ENCODE measurements around the gene WBP1L.

The WBP1L gene

DNA sequence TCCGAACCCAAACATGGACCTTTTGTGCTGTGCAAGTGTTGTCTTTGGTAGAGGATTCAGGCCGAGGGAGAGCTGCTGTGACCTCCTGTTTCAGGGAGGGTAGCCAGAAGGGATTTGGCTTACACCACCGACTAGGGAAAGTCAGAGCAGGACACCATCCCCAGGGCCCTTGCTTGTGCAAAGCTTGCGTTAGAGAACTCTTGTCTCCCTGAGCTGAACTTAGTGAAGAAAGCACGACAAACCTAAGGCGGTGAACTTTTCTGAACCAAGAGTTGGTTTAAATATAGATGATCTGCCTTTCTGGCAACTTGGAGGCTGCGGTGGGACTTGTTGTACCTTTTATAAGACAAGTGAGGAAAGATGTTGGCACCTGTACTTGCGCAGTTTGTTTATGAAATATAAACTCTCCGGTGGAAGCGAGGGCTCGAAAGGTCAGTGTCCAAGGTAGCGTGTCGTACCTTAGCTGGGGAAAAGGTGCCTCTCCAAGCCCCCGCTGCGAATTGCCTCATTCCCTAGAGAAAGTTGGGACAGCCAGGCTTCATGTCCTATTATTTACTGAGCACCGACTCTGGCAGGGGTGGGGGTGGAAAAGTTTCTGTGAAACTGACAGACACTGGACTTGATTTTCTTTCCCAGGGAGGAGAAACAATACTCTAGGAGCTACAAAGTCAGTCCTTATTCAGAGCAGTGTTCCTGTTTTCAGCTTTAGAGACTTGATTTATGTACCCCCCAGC, 31.6 kb downstream of the WBP1L start:
- no peak for DNase-seq (ENCODE audit: low read depth in 1 of 2, low spot score in 1 of 2)
- Histone ChIP-seq H3K27ac (replicated peaks) (no peak overlapping the region), H3K4me3 (replicated peaks; ENCODE audit: insufficient read depth, low read length) (no peak overlapping the region), H3K27me3 (ENCODE audit: insufficient read depth, poor library complexity, severe bottlenecking) (no peaks in the 10 kb centered on the region)
- TF ChIP-seq POLR2AphosphoS5 (IDR thresholded peaks at IDR 0.05; ENCODE audit: low read depth): no peak
- TF ChIP-seq GABPA (IDR thresholded peaks at IDR 0.05; ENCODE audit: low read depth): no peak
- no peak for TF ChIP-seq SPI1 (IDR thresholded peaks at IDR 0.05; ENCODE audit: borderline replicate concordance, low read depth)
- TF ChIP-seq CTCF (IDR thresholded peaks at IDR 0.05; ENCODE audit: insufficient read depth, low read length): no peak
- TF ChIP-seq, protein P1, sequence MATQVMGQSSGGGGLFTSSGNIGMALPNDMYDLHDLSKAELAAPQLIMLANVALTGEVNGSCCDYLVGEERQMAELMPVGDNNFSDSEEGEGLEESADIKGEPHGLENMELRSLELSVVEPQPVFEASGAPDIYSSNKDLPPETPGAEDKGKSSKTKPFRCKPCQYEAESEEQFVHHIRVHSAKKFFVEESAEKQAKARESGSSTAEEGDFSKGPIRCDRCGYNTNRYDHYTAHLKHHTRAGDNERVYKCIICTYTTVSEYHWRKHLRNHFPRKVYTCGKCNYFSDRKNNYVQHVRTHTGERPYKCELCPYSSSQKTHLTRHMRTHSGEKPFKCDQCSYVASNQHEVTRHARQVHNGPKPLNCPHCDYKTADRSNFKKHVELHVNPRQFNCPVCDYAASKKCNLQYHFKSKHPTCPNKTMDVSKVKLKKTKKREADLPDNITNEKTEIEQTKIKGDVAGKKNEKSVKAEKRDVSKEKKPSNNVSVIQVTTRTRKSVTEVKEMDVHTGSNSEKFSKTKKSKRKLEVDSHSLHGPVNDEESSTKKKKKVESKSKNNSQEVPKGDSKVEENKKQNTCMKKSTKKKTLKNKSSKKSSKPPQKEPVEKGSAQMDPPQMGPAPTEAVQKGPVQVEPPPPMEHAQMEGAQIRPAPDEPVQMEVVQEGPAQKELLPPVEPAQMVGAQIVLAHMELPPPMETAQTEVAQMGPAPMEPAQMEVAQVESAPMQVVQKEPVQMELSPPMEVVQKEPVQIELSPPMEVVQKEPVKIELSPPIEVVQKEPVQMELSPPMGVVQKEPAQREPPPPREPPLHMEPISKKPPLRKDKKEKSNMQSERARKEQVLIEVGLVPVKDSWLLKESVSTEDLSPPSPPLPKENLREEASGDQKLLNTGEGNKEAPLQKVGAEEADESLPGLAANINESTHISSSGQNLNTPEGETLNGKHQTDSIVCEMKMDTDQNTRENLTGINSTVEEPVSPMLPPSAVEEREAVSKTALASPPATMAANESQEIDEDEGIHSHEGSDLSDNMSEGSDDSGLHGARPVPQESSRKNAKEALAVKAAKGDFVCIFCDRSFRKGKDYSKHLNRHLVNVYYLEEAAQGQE (IDR thresholded peaks at IDR 0.05; ENCODE audit: insufficient replicate concordance, low read depth): no peak

DNA sequence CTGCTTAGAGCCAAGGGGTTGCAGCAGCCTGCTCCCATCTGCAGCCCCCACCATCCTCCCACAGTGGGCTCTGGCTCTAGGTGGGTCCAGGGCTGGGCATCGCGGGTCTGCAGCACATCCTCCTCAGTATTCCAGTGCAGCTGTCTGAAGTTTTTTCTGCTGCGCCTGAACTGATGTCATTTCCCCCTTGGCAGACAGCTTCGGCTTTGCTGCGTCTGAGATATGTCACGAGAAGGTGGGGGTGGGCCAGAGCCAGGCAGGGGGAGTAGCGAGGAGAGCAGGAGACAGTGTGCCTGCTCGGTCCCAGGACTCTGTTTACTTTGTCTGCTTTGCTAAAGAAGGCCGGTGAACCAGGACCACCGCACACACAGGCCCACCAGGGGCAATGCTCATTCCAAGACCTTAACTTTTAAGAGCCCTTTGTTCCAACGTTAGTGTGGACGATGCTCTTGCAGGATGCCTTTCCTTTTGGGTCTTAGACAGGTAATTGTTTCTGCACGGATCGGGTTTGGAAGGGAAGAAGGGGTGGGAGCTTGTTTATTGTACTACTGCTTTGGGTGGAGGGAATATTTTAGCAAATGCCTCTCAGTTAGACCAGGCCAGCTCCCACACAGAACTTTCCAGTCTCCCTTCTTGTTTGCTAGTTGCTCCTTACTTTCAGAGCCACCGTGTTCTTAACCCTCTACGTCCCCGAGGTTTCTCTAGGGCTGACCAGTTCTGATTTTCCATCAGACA, 32.4 kb downstream of the WBP1L start:
- no peak overlapping the region for H3K4me3 ChIP-seq (replicated peaks; ENCODE audit: insufficient read depth, low read length)
- H3K27me3 ChIP-seq (ENCODE audit: insufficient read depth, poor library complexity, severe bottlenecking): no peaks in the 10 kb centered on the region
- no peak for TF ChIP-seq SPI1 (IDR thresholded peaks at IDR 0.05; ENCODE audit: borderline replicate concordance, low read depth)
- TF ChIP-seq, protein P1 (IDR thresholded peaks at IDR 0.05; ENCODE audit: insufficient replicate concordance, low read depth): no peak
- TF ChIP-seq CTCF (IDR thresholded peaks at IDR 0.05; ENCODE audit: insufficient read depth, low read length): no peak
- no peak for TF ChIP-seq POLR2AphosphoS5 (IDR thresholded peaks at IDR 0.05; ENCODE audit: low read depth)
- TF ChIP-seq GABPA (IDR thresholded peaks at IDR 0.05; ENCODE audit: low read depth): no peak
- peak overlapping the region; percentile 20 for H3K27ac ChIP-seq (replicated peaks)
- peak in 1 of 2 experiments; percentile 30 for DNase-seq (ENCODE audit: low read depth in 1 of 2, low spot score in 1 of 2)

DNA sequence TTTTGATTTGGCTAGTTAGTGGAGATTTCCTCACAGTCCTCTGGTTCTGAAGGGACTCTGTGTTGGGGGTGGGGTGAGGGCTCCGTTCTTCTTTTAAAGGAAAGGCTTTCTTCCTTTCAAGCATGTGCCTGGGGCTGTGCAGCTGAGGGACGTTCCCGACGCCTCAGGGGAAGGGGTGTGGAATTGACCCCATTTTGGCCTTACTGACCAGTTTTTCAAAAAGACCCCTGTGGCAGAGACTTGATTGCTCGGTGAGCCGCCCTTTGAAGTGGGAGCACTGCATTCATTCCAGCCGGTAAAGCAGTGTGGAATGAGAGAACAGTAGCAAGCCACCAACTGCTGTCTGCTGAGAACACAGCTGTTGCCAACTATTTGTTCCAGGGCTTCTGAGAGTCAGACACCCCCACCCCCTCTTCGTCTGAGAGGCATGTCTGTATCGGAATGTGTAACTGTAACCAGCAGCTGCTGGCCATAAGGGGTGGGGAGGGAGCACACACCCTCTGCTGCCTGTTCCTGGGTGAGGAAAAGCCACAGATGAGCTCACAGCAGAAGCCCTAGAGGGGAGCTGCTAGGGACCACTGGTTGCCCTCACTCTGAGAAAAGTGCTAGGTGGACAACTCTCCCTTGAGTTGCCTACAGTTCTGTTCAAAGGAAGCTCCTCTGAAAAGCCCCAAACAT, 33.2 kb downstream of the WBP1L start:
- TF ChIP-seq POLR2AphosphoS5 (IDR thresholded peaks at IDR 0.05; ENCODE audit: low read depth) (no peak), CTCF (IDR thresholded peaks at IDR 0.05; ENCODE audit: insufficient read depth, low read length) (no peak), GABPA (IDR thresholded peaks at IDR 0.05; ENCODE audit: low read depth) (no peak), SPI1 (IDR thresholded peaks at IDR 0.05; ENCODE audit: borderline replicate concordance, low read depth) (no peak)
- TF ChIP-seq, protein P1 (IDR thresholded peaks at IDR 0.05; ENCODE audit: insufficient replicate concordance, low read depth): no peak
- peak in 1 of 2 experiments; percentile 36 for DNase-seq (ENCODE audit: low read depth in 1 of 2, low spot score in 1 of 2)
- peak overlapping the region; percentile 20 for H3K27ac ChIP-seq (replicated peaks)

More for the DNA sequence above, 33.2 kb downstream of the WBP1L start:
- Histone ChIP-seq H3K27me3 (ENCODE audit: insufficient read depth, poor library complexity, severe bottlenecking) (no peaks in the 10 kb centered on the region), H3K4me3 (replicated peaks; ENCODE audit: insufficient read depth, low read length) (no peak overlapping the region)

Data from HL-60 (cell line).